NCI-H1694 (cell line): ENCODE measurements around the gene HTR1A.

Source experiments
- DNase-seq: peaks from one replicate; lab custom pipeline; 2025; lab: John Stamatoyannopoulos, UW

The HTR1A gene

GRCh38 chr5:63962279-63962678 is at the start of gene HTR1A:
TSS of gene HTR1A (minus strand) at chr5:63962445. CDS start at chr5:63961719, 726 bp downstream.
- no peak for DNase-seq

DNA sequence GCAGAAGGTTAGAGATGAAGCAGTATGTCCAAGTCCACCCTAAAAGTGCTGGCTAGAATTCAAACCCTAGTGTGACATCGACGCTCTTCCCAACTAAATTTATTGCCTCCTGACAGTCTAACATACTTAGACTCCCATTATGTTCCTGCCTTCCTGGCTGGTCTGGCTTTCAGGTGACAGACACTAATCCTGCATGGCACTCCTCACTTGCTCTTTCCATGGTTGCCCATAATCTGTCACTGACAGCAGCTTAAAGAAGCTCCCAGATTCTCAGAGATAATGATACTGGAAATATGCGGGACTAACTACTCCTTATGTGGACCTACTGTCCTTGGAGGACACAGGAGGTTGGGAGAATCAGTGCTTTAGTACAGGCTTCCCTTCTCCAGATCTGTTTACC is 41.7 kb upstream of the HTR1A start:
- DNase-seq: no peak

DNA sequence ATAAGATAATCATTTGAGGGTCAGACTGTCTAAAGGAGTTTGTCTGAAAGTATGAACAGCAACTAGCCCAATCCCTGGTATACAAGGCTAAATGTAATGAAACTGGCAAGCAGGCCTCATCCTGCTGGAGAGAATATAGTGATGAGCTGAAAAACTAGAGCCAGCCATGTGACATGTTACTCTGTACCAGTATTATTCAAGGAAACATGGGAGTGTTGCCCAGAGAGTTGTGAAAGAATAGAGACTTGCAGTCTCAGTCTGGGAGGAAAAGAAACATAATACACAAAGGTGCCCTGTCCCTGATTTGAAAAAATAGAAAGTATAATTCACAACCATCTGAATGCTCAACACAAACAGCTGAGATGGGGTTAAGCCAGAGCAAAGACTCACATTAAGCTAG is 37.9 kb upstream of the HTR1A start:
- no peak for DNase-seq

DNA sequence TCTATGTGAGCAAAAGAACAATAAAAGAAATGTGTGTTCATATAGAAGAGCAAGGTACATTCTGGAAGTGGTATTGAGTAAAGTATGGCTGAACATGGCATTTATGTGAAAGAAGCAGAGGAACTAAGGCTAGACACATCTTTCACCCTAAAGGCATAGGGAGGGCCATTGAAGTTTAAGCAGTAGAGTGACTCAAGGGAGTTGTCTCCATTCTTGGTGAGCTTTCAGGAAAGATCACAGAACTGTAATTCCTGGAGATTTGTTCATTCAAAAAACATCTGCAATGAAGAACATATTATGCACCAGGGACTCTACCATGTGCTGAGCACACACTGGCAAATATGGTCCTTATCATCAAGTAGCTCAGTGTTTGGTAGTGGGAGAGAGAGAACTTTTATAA is 24.8 kb upstream of the HTR1A start:
- no peak for DNase-seq

- no peak for DNase-seq
Observed at GRCh38 chr5:63981864-63982263, 19.6 kb upstream of the HTR1A start.

DNA sequence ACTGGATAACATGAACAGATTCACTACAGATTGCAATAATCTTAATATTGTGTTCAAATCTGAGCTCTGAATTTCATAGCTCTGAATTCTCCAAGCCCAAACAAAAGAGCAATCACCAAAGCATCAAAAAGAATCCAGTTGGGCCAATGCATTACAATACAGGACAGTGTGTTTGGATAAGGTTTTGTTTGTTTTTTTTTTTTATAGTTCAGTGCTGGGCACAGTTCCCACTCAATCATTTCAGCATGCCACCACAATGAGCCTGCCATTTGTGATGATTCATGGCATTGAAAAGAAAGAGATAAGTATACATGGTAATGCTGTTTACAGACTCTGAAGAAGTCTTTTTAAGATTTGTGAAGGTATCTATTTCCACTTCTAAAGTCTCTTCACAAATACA is 1.7 kb upstream of the HTR1A start:
- no peak for DNase-seq

DNA sequence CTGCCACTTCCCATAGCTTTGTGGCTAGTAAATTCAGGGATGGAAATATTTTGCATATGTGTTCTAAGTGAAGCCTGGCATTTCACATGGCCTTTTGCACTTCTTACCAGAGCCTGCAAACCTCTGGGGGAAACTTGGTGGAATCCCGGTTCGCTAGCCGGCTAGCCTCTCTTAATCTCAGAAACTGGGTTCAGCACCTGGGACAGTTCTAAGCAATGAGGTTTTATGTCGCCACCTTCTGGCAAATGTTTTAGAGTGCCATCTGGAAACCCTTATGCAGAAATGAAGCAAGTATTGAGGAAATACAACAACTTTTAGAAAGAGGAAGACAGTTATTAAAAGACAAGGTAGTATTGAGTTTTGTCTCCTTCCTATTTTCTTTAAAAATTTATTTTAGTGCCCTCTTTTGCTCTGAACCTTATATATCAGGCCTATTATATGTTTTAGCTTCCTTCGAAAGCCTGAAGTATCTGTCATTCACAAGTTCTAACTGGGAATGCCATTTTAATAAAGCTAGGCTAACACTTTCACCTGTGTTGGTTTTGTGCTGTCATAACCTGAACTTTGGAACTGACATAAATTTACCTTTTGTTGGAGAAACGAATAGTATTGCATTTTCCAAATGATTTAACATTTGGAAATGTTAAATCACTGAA is 963 bp upstream of the HTR1A start:
- peak; percentile 69 for DNase-seq

- DNase-seq: no peak
Observed at GRCh38 chr5:63961598-63962161, 565 bp downstream of the HTR1A start.

- DNase-seq: no peak
Observed at GRCh38 chr5:63961125-63961597, 1.1 kb downstream of the HTR1A start.

DNA sequence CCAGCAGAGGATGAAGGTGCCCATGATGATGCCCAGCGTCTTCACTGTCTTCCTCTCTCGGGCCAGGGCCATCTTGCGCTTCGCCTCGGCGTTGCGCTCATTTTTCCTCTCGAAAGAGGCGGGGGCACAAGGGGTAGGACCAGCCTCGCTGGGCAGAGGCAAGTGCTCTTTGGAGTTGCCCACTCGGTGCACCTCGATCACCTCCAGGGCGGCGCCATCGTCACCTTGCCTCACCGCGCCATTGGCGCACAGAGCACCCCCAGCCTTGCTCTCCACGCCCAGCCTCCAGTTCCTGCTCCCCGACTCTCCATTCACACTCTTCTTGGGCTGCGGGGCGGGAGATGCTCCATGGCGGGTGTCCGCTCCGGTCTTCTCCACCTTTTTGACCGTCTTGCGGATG is 1.6 kb downstream of the HTR1A start:
- no peak for DNase-seq

DNA sequence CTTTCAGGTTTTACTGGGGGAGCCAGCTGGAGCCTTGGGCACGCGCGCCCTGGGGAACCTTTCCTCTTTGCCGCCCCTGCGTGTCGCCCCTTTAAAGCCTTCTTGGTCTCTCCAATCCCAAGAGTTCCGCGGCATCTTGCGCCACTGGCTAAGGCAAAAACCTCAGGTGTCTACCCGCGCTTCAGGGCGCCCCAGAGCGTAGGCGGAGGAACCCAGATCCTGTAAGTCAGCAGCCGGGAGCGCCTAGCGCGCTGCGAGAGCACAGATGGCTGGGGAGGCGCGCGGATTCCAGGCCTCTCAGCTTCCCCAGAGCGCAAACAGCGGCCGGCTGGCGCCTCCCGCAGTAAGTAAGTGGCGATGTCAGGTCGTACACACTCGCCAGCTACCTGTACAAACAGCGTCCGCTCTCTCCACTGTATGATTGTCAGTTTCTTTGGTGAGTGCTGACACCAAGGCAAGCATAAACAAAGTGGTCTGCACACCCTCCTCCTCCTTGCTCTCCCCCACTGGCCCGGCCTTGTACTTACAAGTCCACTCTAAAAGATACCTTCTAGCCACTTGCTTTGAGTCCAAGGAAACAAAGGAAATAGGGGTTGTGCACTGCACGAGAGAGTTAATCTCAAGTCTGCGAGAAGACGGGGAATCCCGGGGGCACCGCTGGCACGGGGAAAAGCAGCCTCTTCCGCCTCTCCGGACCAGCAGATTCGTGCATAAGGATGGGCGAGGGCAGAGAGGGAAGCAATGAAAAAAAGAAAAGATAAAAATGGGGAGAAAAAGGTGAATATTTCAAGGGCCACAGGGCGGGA is 2.9 kb downstream of the HTR1A start:
- DNase-seq: peak; percentile 40

DNA sequence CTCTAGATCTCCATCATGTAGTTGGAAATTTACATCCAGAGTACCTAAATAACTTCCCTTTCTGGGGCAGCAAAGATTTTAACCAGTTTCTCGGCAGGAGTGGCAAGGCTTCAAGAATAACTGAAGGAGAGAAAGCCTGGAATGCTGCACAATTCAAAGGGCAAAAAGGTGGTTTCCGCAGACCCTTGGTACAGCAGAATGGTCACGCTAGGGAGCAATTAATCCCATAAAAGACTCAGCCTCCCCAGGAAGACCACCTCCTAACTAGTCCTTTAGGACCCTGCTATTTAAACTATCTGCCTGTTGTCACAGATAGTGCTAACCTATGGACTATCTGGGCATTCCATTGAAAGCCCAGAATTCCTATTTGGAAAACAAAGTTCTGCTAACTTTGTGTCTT is 3.6 kb downstream of the HTR1A start:
- no peak for DNase-seq

GRCh38 chr5:63957617-63958016 is 4.6 kb downstream of the HTR1A start:
- no peak for DNase-seq

DNA sequence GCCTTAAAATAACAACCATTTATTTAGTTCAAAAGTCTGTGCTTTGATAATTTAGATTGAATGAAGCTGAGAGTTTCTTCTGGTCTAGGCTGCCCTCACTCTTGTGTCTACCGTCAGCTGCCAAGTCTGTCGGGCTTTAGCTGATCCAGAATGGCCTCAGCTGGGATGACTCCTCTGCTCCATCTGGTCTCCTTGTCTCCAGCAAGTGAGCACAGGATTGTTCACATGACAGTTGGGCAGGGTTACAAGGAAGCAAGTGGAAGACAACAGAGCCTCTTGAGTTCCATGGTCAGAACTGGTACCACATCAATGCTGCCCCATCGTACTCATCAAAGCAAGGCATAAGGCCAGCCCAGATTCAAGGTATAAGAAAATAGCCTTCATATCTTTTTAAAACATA is 9.0 kb downstream of the HTR1A start:
- peak; percentile 42 for DNase-seq

- DNase-seq: no peak
Observed at GRCh38 chr5:63935103-63935502, 27.1 kb downstream of the HTR1A start.

DNA sequence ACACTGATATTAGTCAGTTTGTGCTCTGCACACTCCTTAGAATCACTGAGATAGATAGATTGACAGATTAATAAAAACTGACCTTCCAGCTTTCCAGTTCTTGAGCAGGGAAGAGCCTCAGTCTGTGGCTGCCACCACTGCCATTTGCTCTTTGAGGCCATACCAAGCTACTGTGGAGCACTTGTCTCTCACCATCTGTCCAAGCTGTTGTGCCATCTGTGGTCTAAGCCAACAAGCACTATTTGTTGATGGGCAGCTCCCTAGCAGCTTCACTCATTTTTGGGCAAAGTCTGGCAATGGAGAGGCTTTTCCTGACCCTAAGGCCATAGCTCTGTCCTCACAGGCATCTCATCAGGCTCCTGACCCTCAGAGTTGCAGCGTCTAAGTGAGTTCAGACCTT is 30.4 kb downstream of the HTR1A start:
- peak; percentile 82 for DNase-seq

- DNase-seq: peak; percentile 80
Observed at GRCh38 chr5:63928451-63928850, 33.8 kb downstream of the HTR1A start.

- DNase-seq: no peak
Observed at GRCh38 chr5:63923914-63924313, 38.3 kb downstream of the HTR1A start.

- DNase-seq: no peak
Observed at GRCh38 chr5:63919763-63920478, 42.3 kb downstream of the HTR1A start.

GRCh38 chr5:63916786-63917185 is 45.5 kb downstream of the HTR1A start:
- no peak for DNase-seq

DNA sequence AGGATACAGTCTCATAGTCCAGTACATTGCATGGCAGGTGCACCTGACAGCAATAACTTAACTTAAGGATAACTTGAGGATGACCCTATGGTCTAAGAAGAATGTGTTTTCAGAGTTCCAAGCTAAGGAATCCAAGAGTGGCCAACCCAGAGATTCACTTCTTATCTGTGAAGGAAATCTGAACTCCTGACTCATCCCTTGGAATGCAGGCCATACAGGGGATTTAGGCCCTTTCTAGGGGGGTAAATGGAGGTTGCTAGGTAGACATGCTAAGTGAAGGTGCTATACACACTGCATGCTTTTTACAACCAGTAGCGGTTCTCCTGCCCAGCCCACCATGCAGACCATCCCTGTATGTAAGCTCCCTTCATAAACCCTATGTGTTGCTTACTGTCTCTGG is 50.4 kb downstream of the HTR1A start:
- DNase-seq: no peak
